D721Med (cell line): ENCODE results near the gene STH.

Source experiments
- DNase-seq: peaks from one replicate; pipeline ENCODE4 v3.0.0; 2011; ENCODE audit warnings: low spot score; ENCODE audit not compliant: insufficient read length
- FAIRE-seq: peaks from 2 replicates; lab custom pipeline; 2011; peaks lifted over from hg19 to GRCh38; lab: Jason Lieb, UNC
- TF ChIP-seq, protein P1 (sequence below): IDR thresholded peaks from 2 replicates; pipeline ENCODE4 v1.5.1; 2012; ENCODE audit warnings: mild to moderate bottlenecking, control low read depth; ENCODE audit not compliant: insufficient read depth; ENCODE audit errors: missing control alignments

STH gene

DNA sequence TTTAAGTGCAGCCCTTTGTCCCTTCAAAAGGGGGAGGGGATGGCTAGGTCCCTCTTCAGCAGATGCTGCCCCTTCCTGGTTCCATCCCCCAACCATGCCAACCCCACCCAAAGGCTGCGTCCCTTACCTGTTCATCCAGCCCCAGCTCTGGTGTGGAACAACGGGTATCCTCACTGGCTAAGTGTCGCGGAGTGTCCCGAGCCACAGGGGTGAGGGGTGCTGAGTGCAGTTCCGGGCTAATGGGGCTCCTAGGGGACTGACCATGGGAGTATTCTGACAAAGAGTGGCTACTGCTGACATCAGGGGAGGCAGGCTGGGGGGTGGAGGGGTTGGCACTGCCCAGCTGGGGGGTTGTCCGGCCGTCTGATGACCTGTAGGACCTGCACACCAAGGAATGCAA, 32.9 kb downstream of the STH start:
- TF ChIP-seq, protein P1, sequence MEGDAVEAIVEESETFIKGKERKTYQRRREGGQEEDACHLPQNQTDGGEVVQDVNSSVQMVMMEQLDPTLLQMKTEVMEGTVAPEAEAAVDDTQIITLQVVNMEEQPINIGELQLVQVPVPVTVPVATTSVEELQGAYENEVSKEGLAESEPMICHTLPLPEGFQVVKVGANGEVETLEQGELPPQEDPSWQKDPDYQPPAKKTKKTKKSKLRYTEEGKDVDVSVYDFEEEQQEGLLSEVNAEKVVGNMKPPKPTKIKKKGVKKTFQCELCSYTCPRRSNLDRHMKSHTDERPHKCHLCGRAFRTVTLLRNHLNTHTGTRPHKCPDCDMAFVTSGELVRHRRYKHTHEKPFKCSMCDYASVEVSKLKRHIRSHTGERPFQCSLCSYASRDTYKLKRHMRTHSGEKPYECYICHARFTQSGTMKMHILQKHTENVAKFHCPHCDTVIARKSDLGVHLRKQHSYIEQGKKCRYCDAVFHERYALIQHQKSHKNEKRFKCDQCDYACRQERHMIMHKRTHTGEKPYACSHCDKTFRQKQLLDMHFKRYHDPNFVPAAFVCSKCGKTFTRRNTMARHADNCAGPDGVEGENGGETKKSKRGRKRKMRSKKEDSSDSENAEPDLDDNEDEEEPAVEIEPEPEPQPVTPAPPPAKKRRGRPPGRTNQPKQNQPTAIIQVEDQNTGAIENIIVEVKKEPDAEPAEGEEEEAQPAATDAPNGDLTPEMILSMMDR: no peak
- no peak for FAIRE-seq

DNA sequence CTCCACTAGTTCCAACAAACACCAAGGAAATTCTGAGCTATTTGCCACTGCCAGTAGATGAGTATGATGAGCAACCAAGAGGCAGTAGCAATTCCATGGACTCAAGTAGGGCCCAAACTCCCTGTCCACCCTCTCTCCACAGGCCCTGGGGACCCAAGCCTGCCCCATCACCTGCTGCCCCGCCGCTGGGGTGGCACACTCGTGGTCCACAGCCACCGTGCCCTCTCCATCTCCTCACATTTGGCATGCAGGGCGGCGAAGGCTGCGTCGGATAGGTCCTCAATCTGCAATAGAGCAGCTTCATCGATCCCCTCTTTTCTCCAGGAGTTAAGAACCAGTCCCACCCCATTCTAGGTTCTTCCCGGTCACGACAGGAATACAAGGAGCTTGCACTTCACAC, 33.9 kb downstream of the STH start:
- DNase-seq: no peak
- TF ChIP-seq, protein P1: no peak
- FAIRE-seq: no peak

More for the DNA sequence above, 32.9 kb downstream of the STH start:
- no peak for DNase-seq

DNA sequence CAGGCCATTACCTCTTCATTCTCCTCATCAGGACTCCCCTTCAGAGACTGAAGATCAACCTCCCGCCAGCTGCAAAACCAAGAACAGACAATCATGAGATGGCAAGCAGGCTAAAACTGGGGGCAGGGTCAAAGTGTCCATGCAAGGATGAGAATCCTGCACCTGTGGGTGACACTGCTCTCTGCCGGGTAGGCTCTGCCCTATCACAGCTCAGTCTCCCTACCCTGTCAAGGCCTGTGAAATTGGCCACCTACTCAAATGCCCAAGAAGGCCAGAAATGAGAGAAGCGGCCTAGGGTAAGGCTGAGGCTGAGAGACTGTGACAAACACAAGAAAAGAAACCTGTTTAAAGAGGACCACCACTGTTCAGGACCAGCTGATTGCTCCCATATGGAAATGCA, 34.3 kb downstream of the STH start:
- FAIRE-seq (no peak), DNase-seq (no peak)
- TF ChIP-seq, protein P1: no peak

DNA sequence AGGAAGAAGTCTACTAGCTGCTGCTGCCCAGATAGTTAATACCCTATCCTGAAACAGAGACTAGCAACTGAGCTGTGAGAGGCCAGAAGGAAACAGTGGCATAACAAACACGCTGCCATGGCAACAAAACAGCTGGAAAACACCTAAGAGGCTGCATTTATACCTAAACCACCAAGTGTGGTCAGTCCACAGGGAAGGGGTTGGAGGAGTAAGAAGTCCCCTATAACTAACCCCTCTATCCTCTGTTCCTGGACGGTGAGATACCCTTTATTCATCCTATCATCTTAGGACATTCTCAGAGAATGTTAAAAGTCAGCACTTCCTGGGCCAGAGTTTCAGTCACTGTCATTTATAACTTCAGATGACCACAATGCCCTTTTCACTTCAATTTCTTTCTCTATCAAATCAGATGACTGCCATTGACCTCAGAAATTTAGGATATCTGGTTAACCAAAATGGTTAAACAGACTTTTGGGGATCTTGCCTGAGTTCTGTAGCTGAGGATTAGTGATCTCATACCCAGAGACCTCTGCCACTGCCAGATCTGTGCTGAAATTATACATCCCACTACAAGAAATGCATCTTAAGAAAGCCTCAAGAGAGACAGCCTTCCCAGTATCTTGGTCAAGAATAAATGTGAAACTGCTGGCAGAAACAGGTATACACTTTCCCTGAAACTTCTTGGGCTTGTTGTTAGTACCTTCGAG, 36.2 kb downstream of the STH start:
- no peak for FAIRE-seq
- DNase-seq: no peak
- TF ChIP-seq, protein P1: no peak

DNA sequence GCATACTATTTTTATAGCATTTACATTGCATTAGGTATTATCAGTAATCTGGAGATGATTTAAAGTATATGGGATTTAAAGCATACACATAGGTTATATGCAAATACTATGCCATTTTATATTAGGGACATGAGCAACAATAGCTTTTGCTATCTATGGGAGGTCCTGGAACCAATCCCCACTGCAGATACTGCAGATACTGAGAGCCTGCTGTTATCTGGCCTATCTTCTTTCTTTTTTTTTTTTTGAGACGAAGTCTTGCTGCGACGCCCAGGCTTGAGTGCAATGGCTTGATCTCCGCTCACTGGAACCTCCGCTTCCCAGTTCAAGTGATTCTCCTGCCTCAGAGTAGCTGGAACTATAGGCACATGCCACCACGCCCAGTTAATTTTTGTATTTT, 37.4 kb downstream of the STH start:
- FAIRE-seq: no peak
- TF ChIP-seq, protein P1: no peak
- no peak for DNase-seq

DNA sequence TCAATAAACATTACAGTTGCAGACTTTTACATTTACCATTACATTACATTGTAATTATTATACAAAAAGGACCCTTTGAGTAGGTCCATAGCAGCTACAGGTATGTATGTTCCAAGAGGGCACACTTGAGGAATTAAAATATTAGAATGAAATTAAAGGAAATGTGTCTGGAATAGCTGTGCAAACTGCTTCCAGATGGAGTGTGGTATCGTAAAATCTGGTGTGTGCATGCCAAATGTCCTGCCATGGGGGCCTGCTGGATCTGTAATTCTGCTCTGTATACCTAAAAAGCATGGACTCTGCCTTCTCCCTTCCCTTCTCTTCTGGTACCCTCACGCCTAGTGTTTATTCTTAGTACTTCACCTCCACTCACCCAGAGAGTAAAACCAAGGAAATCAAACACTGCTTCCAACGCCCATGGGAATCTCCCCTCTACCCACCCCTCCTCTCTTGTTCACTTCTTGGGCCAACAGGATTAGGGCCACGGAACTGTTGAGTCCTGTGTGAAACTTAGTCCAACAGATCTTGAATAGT, 38.7 kb downstream of the STH start:
- FAIRE-seq: no peak
- no peak for DNase-seq
- TF ChIP-seq, protein P1: no peak

DNA sequence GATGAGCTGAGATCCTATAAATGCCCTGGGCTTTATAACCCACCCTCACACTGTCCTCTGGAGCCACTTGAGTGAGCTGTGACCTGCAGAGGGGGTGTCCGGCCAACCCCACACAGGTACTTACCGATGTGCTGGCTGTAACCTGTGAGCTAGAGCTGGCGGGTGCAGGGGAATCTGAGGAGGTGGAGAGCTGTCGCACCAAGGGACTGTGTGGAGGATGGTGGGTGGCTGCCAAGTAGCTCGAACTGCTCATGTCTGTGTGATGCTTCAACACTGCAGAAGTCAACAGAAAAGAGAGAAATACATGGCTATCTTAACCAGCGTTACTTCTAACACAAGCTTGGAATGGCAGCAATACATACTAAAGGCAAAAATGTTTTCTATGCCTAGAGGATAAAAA, 39.4 kb downstream of the STH start:
- TF ChIP-seq, protein P1: no peak
- no peak for FAIRE-seq

More for the DNA sequence above, 39.4 kb downstream of the STH start:
- no peak for DNase-seq
